ENCODE data around the gene CDH5. TPM values are rescaled to one million over a fixed set of nuclear protein-coding genes. Genes with fewer than 3 reads are reported as not detected.

The CDH5 gene, protein sequence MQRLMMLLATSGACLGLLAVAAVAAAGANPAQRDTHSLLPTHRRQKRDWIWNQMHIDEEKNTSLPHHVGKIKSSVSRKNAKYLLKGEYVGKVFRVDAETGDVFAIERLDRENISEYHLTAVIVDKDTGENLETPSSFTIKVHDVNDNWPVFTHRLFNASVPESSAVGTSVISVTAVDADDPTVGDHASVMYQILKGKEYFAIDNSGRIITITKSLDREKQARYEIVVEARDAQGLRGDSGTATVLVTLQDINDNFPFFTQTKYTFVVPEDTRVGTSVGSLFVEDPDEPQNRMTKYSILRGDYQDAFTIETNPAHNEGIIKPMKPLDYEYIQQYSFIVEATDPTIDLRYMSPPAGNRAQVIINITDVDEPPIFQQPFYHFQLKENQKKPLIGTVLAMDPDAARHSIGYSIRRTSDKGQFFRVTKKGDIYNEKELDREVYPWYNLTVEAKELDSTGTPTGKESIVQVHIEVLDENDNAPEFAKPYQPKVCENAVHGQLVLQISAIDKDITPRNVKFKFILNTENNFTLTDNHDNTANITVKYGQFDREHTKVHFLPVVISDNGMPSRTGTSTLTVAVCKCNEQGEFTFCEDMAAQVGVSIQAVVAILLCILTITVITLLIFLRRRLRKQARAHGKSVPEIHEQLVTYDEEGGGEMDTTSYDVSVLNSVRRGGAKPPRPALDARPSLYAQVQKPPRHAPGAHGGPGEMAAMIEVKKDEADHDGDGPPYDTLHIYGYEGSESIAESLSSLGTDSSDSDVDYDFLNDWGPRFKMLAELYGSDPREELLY
- total RNA-seq = 100 to 1,000 TPM in 1 of 4 donors, 10 to 100 TPM in 3; 31.8 to 237 (median 95.8) TPM

DNA sequence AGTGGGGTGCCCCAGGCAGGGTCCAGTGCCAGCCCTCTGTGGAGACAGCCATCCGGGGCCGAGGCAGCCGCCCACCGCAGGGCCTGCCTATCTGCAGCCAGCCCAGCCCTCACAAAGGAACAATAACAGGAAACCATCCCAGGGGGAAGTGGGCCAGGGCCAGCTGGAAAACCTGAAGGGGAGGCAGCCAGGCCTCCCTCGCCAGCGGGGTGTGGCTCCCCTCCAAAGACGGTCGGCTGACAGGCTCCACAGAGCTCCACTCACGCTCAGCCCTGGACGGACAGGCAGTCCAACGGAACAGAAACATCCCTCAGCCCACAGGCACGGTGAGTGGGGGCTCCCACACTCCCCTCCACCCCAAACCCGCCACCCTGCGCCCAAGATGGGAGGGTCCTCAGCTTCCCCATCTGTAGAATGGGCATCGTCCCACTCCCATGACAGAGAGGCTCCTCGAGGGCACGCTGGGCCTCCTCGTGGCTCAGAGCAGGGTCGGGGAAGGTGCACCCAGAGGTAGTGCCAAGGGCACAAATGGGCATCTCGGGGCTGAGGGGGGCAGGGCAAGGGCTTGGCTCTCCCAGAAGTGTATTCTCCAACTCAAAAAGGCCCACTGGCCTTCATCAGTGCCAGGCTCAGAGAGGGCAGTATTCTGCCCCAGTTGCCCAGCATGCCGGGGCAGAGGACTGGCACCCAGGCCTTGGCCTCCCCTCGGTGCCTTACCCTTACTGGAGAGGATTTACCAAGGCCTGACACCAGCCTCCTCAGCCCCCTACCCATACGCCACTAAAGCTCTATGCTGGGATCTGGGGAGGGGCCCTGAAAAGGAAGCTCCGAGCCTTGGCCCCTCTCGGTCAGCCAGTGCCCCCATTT is at the start of gene CDH5:
TSS of gene CDH5 (plus strand) at position 259 of the 867 bp plus-strand sequence. CDS start 12,647 bp downstream, outside the sequence.
- TF ChIP-seq, protein P1, sequence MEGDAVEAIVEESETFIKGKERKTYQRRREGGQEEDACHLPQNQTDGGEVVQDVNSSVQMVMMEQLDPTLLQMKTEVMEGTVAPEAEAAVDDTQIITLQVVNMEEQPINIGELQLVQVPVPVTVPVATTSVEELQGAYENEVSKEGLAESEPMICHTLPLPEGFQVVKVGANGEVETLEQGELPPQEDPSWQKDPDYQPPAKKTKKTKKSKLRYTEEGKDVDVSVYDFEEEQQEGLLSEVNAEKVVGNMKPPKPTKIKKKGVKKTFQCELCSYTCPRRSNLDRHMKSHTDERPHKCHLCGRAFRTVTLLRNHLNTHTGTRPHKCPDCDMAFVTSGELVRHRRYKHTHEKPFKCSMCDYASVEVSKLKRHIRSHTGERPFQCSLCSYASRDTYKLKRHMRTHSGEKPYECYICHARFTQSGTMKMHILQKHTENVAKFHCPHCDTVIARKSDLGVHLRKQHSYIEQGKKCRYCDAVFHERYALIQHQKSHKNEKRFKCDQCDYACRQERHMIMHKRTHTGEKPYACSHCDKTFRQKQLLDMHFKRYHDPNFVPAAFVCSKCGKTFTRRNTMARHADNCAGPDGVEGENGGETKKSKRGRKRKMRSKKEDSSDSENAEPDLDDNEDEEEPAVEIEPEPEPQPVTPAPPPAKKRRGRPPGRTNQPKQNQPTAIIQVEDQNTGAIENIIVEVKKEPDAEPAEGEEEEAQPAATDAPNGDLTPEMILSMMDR (IDR thresholded peaks at IDR 0.05) = no peak
- DNase-seq (ENCODE audit: low spot score) (no peak), ATAC-seq (ENCODE audit: low FRiP score) (no peak)

DNA sequence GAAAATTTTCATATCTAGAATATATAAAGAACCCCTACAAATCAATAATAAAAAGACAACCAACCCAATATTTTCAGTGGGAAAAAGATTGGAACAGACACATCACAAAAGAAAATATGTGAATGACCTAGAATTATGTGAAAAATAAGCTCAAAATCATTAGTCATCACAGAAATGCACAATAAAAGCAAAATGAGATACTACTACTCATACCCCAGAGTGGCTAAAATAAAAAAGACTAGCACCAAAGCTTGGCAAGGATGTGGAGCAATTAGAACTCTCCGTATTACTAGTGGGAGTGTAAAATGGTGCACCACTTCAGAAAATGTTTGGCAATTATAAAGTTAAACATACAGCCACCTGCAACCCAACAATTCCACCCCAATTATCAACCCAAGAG is 48.0 kb upstream of the CDH5 start:
- ATAC-seq (ENCODE audit: low FRiP score) (no peak), DNase-seq (ENCODE audit: low spot score) (no peak)
- TF ChIP-seq, protein P1 (IDR thresholded peaks at IDR 0.05) = no peak

DNA sequence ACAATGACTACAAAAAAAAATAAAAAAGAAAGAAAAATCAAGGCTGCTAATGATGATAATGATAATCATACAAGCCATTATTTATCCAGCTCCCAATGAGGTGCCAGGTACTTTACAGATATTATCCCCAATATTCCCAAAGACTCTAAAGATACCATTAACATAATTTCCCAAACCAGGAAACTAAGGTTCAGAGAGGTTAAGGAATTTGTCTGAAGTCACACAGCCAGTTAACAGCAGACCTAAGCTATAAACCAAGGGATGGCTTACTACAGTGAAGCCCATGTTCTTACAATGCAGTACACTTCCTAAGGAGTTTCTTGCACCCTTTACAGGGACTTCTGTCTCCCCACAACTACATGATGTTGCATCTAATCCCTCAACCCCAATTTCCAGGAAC is 45.7 kb upstream of the CDH5 start:
- DNase-seq (ENCODE audit: low spot score) = no peak
- TF ChIP-seq, protein P1 (IDR thresholded peaks at IDR 0.05) = no peak
- no peak for ATAC-seq (ENCODE audit: low FRiP score)

DNA sequence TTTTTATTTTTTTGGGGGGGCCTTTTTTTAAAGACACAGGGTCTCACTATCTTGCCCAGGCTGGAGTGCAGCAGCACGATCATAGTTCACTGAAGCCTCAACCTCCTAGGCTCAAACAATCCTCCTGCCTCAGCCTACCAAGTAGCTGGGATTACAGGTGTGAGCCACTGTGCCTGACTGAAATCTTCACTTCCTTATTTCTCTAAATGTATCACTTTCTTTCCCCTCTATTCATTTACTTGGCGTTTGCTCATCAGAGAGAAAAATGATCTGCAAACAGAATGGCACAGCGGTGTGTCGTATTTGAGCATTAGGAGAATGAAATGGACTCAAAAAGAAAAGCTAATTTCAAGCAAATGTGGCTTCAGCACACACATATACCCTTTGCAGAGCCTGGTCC is 44.3 kb upstream of the CDH5 start:
- ATAC-seq (ENCODE audit: low FRiP score) = no peak
- no peak for DNase-seq (ENCODE audit: low spot score)
- TF ChIP-seq, protein P1 (IDR thresholded peaks at IDR 0.05) = no peak

DNA sequence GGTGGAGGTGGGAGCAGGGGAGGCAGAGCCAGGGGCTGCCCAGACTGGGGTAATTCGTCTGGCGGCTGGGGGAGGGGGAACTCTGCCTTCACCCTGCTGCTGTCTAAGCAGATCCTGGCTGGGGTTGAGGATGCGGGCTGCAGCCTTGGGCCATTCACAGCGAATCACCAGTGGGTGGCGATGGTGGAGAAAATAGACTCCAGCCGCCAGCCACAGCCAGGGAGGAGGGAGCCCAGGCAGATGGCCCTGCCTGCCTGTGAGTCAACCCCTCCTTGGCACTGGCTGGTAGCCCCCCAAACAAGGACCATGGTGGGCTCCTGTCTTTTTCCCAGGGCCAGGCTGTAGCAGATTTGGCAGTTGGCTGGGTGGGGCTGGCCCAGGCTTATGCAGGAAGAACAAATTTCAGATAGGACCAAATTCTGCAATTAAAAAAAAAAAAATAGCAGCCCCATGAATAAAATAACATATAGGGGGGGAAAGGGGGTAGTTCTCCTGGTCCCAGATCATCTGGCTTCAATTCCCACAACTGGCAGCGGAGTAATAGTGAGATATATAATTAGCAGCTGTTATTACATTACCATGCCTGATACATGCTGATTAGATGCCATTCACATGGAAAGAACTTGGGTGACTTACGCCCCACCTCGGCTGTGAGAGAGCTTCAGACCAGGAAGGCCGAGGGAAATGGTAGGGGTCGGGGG is 41.5 kb upstream of the CDH5 start:
- ATAC-seq (ENCODE audit: low FRiP score) (no peak), DNase-seq (ENCODE audit: low spot score) (no peak)
- TF ChIP-seq, protein P1 (IDR thresholded peaks at IDR 0.05) = no peak

DNA sequence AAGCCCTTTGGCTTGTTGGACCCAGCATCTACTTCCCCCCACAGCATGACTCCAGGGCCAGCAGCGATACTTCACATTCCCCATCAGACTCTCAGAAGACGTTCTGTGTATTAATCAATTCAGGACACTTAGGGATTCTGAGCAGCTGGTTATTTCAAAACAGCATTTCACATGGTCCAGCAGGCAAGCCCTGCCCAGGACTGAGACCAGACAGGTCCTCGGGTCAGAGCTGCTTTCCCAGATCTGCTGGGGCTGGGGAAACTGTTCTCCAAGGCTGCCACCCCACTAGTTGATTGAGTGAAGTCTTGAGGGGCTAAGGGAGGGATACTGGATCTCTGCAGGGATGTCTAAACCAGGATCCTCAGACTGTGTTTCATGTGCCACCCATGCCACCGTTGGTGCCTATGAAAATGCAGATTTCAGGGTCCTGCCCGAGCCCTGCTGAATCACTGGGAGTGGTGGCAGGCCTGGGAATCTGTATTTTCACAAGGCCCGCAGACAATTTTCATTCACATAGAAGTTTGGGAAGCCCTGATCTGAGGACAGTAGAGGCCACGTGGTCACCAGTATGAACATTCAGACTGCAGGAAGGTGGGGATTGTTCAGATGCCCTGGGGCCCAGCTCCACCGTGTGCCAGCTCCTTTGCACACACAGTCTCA is 40.6 kb upstream of the CDH5 start:
- TF ChIP-seq, protein P1 (IDR thresholded peaks at IDR 0.05) = no peak
- no peak for ATAC-seq (ENCODE audit: low FRiP score)

More for the DNA sequence above, 40.6 kb upstream of the CDH5 start:
- DNase-seq (ENCODE audit: low spot score) = no peak

Data from omental fat pad (tissue), 4 donors.